NCI-H774 (cell line): ENCODE measurements around the gene UVSSA.
"Not testable (repeated sequence)": the region's sequence is repeated elsewhere in the genome, so short reads cannot be mapped to it uniquely, and the experiment has no call there.

Experiments used
- DNase-seq: peaks from one replicate; lab custom pipeline; 2025; lab: John Stamatoyannopoulos, UW

Gene UVSSA

GRCh38 chr4:1364748-1365147 lies 17.7 kb downstream of the UVSSA start:
- no peak for DNase-seq

GRCh38 chr4:1365271-1366178 lies 18.5 kb downstream of the UVSSA start:
- DNase-seq: peak; percentile 73

- no peak for DNase-seq
Measured at GRCh38 chr4:1366371-1367229, 19.6 kb downstream of the UVSSA start.

- no peak for DNase-seq
Measured at GRCh38 chr4:1367230-1367935, 20.4 kb downstream of the UVSSA start.

- no peak for DNase-seq
Measured at GRCh38 chr4:1367936-1368289, 20.9 kb downstream of the UVSSA start.

- no peak for DNase-seq
Measured at GRCh38 chr4:1368421-1369090, 21.5 kb downstream of the UVSSA start.

GRCh38 chr4:1369091-1369450 lies 22.1 kb downstream of the UVSSA start:
- DNase-seq: no peak

- DNase-seq: no peak
Measured at GRCh38 chr4:1369479-1370079, 22.6 kb downstream of the UVSSA start.

GRCh38 chr4:1370321-1371124 lies 23.5 kb downstream of the UVSSA start:
- no peak for DNase-seq

GRCh38 chr4:1371176-1372165 lies 24.5 kb downstream of the UVSSA start:
- DNase-seq: no peak

- DNase-seq: not testable (repeated sequence)
Measured at GRCh38 chr4:1372576-1372975, 25.6 kb downstream of the UVSSA start.

- no peak for DNase-seq
Measured at GRCh38 chr4:1373892-1374705, 27.1 kb downstream of the UVSSA start.

- no peak for DNase-seq
Measured at GRCh38 chr4:1374706-1375045, 27.7 kb downstream of the UVSSA start.

GRCh38 chr4:1375051-1375721 lies 28.2 kb downstream of the UVSSA start:
- DNase-seq: no peak

- DNase-seq: no peak
Measured at GRCh38 chr4:1375761-1376322, 28.8 kb downstream of the UVSSA start.

GRCh38 chr4:1376391-1376840 lies 29.4 kb downstream of the UVSSA start:
- DNase-seq: no peak

- DNase-seq: no peak
Measured at GRCh38 chr4:1376841-1377605, 30.0 kb downstream of the UVSSA start.
